Progenitor cell of endocrine pancreas (in vitro differentiated cells): ENCODE results near the gene AKT3. TPM values are rescaled to one million over a fixed set of nuclear protein-coding genes. Genes with fewer than 3 reads are reported as not detected.

Source experiments
- DNase-seq: peaks from one replicate; pipeline ENCODE4 v3.0.0; 2021; ENCODE audit warnings: low spot score; ENCODE audit not compliant: unreplicated experiment
- H3K27ac Mint-ChIP-seq: 2 replicates; pipeline ENCODE4 v1.8.0; 2021; ENCODE audit warnings: mild to moderate bottlenecking, moderate library complexity, mixed read lengths
- H3K27me3 Mint-ChIP-seq: 2 replicates; pipeline ENCODE4 v1.8.0; 2021; ENCODE audit warnings: mixed read lengths
- H3K36me3 Mint-ChIP-seq: 2 replicates; pipeline ENCODE4 v1.8.0; 2022; ENCODE audit warnings: mixed read lengths; ENCODE audit not compliant: insufficient read depth
- H3K4me1 Mint-ChIP-seq: 2 replicates; pipeline ENCODE4 v1.8.0; 2021; ENCODE audit warnings: low read depth, mixed read lengths
- H3K4me3 Mint-ChIP-seq: 2 replicates; pipeline ENCODE4 v1.8.0; 2021; ENCODE audit warnings: low read depth, mild to moderate bottlenecking, moderate library complexity, mixed read lengths
- H3K9me3 Mint-ChIP-seq: 2 replicates; pipeline ENCODE4 v1.8.0; 2021; ENCODE audit warnings: low read depth, mixed read lengths
- CTCF ChIP-seq: fragments of 200-600 bp; sonication (generic); IDR thresholded peaks from one replicate; pipeline ENCODE4 v1.5.0; 2021; ENCODE audit warnings: antibody characterized with exemption, mild to moderate bottlenecking; ENCODE audit not compliant: unreplicated experiment
- long read RNA-seq: library from polyadenylated mRNA; unstranded; transcript quantifications from one replicate; pipeline ENCODE4 v2.0.0, GENCODE V29; 2020
- total RNA-seq: library from RNA; stranded (reverse); gene quantifications from 2 replicates; pipeline ENCODE4 v1.2.1, GENCODE V29; 2021

The AKT3 gene
- 42.4 and 45.5 TPM in 2 replicates for total RNA-seq
- long read RNA-seq, partial matches to known transcripts = 0 of 8 reads
- long read RNA-seq, other reads (novel, unspliced or antisense) = 8 of 8 reads

DNA sequence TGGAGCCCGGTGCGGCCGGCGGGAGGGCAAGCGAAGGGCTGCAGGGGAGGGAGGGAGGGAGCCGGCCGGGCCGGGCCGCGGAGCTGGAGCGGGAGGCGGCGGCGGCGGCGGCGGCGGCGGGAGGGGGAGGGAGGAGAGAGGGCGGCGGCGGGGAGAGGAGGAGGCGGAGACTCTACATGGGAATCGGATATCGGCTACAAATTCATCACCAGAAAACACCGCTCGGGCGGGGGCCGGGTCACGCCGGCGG lies at the start of gene AKT3:
TSS of gene AKT3 (minus strand) at position 42 of the 250 bp plus-strand sequence. CDS start 7,073 bp downstream, outside the sequence.
- H3K36me3 Mint-ChIP-seq = no peaks in the 10 kb centered on the region
- no peaks in the 10 kb centered on the region for H3K9me3 Mint-ChIP-seq
- no peak for TF ChIP-seq CTCF
- H3K4me3 Mint-ChIP-seq = peak within 1 kb of the TSS; percentile 92
- H3K4me1 Mint-ChIP-seq = peaks cover 14% of the 10 kb centered on the region
- H3K27ac Mint-ChIP-seq = peak within 1 kb of the TSS; percentile 96
- no peak for DNase-seq
- H3K27me3 Mint-ChIP-seq = peaks cover 16% of the 10 kb centered on the region

DNA sequence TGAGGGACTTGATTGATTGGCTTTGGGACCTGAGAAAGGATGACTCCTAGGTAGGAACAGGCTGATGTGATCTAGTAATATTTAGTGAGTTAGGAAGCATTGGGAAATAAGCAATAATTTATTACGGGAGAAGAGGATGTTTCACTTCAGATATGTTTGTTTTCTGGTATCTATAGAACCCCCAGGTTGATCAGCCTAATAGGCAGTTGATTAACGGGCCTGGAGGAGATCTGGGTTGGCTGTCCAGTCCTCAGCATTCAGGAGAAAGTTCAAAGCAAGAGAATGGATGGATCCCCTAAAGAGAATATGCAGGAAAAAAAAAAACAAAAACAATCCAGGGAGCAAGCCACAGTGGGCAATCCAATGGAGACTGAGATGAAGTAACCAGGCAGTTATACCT lies 48.2 kb upstream of the AKT3 start:
- no peaks in the 10 kb centered on the region for H3K36me3 Mint-ChIP-seq
- TF ChIP-seq CTCF = no peak
- H3K27me3 Mint-ChIP-seq = peaks cover 53% of the 10 kb centered on the region

GRCh38 chr1:243896313-243896712 lies 46.3 kb upstream of the AKT3 start:
- no peaks in the 10 kb centered on the region for H3K9me3 Mint-ChIP-seq
- H3K36me3 Mint-ChIP-seq = no peaks in the 10 kb centered on the region
- H3K27me3 Mint-ChIP-seq = peaks cover 49% of the 10 kb centered on the region
- no peak for TF ChIP-seq CTCF
- no peak overlapping the region for H3K4me3 Mint-ChIP-seq
- DNase-seq = no peak
- no peak overlapping the region for H3K27ac Mint-ChIP-seq
- peaks cover 3% of the 10 kb centered on the region for H3K4me1 Mint-ChIP-seq

More for the DNA sequence above, 48.2 kb upstream of the AKT3 start:
- DNase-seq = no peak
- no peak overlapping the region for H3K4me3 Mint-ChIP-seq
- no peaks in the 10 kb centered on the region for H3K9me3 Mint-ChIP-seq
- peaks cover 13% of the 10 kb centered on the region for H3K4me1 Mint-ChIP-seq
- H3K27ac Mint-ChIP-seq = no peak overlapping the region

- peaks cover 8% of the 10 kb centered on the region for H3K4me1 Mint-ChIP-seq
- DNase-seq = no peak
- H3K4me3 Mint-ChIP-seq = no peak overlapping the region
- TF ChIP-seq CTCF = no peak
- peaks cover 38% of the 10 kb centered on the region for H3K27me3 Mint-ChIP-seq
- H3K9me3 Mint-ChIP-seq = no peaks in the 10 kb centered on the region
- no peak overlapping the region for H3K27ac Mint-ChIP-seq
- no peaks in the 10 kb centered on the region for H3K36me3 Mint-ChIP-seq
Observed at GRCh38 chr1:243892456-243892855, 42.4 kb upstream of the AKT3 start.

DNA sequence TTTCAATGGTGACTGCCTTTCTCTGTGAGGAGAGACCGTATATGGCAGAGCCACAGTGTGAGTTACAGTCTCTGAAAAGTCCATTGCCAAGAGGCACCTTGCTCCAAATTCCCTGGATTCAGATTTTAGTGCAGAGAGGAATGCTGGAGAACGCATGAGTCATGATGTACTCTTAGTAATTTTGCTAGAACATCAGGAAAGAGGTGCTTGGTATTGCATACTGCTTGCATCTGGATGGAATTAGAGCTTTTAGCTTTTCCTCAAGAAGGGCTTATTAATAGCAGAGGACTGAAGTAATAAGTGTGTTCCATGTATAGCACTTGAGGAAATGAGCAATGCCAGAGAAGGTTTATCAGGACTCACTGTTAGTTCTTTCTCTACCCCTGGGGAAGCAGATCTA lies 40.5 kb upstream of the AKT3 start:
- no peak for TF ChIP-seq CTCF
- Mint-ChIP-seq H3K4me3 (no peak overlapping the region), H3K27ac (no peak overlapping the region), H3K9me3 (no peaks in the 10 kb centered on the region), H3K36me3 (no peaks in the 10 kb centered on the region), H3K27me3 (peaks cover 24% of the 10 kb centered on the region), H3K4me1 (peaks cover 8% of the 10 kb centered on the region)
- no peak for DNase-seq
